GM18858 (cell line): ENCODE measurements around the gene TAF5L.
"Not testable (repeated sequence)": the region's sequence is repeated elsewhere in the genome, so short reads cannot be mapped to it uniquely, and the experiment has no call there.

Experiments used
- ATAC-seq: cut with Tn5 transposase; IDR thresholded peaks from one replicate; pipeline ENCODE4 v1.9.1; 2021; ENCODE audit not compliant: unreplicated experiment

Gene TAF5L

GRCh38 chr1:229608590-229608989, 17.3 kb downstream of the TAF5L start:
- ATAC-seq: no peak

- ATAC-seq: no peak
Observed at GRCh38 chr1:229607370-229607769, 18.6 kb downstream of the TAF5L start.

GRCh38 chr1:229603371-229604005, 22.4 kb downstream of the TAF5L start:
- ATAC-seq: no peak

GRCh38 chr1:229600229-229600628, 25.7 kb downstream of the TAF5L start:
- no peak for ATAC-seq

- no peak for ATAC-seq
Observed at GRCh38 chr1:229599218-229599954, 26.5 kb downstream of the TAF5L start.

GRCh38 chr1:229597877-229598276, 28.0 kb downstream of the TAF5L start:
- no peak for ATAC-seq

GRCh38 chr1:229596925-229597699, 28.8 kb downstream of the TAF5L start:
- ATAC-seq: no peak

GRCh38 chr1:229595876-229596275, 30.0 kb downstream of the TAF5L start:
- not testable (repeated sequence) for ATAC-seq

GRCh38 chr1:229594227-229595008, 31.5 kb downstream of the TAF5L start:
- no peak for ATAC-seq

- ATAC-seq: no peak
Observed at GRCh38 chr1:229593800-229594199, 32.1 kb downstream of the TAF5L start.

GRCh38 chr1:229590119-229590518, 35.8 kb downstream of the TAF5L start:
- ATAC-seq: no peak

GRCh38 chr1:229585338-229585737, 40.6 kb downstream of the TAF5L start:
- no peak for ATAC-seq

GRCh38 chr1:229582715-229583114, 43.2 kb downstream of the TAF5L start:
- no peak for ATAC-seq

GRCh38 chr1:229582011-229582694, 43.8 kb downstream of the TAF5L start:
- no peak for ATAC-seq

GRCh38 chr1:229581485-229581884, 44.4 kb downstream of the TAF5L start:
- ATAC-seq: no peak

- peak; percentile 83 for ATAC-seq
Observed at GRCh38 chr1:229579059-229579673, 46.8 kb downstream of the TAF5L start.

GRCh38 chr1:229578168-229579058, 47.5 kb downstream of the TAF5L start:
- ATAC-seq: no peak

GRCh38 chr1:229574679-229575442, 51.1 kb downstream of the TAF5L start:
- no peak for ATAC-seq
